ENCODE results near the gene SMOC1.

The SMOC1 gene

GRCh38 chr14:69999261-69999674 lies 120.1 kb downstream of the SMOC1 start:
- Histone ChIP-seq H4K20me1 (ENCODE audit: insufficient read depth) (no peaks in the 10 kb centered on the region), H3K27me3 (ENCODE audit: insufficient read depth, low read depth) (no peaks in the 10 kb centered on the region), H3K4me3 (IDR thresholded peaks at IDR 0.05; ENCODE audit: insufficient read depth, low read depth, low read length) (no peak overlapping the region), H3K79me2 (ENCODE audit: insufficient read depth, low read depth) (no peaks in the 10 kb centered on the region), H3K9ac (no peak overlapping the region), H3K27ac (no peak overlapping the region), H3K4me1 (ENCODE audit: low read depth, poor library complexity, severe bottlenecking) (no peaks in the 10 kb centered on the region), H2AFZ (ENCODE audit: low read depth) (no peak overlapping the region), H3K4me2 (no peak overlapping the region), H3K36me3 (ENCODE audit: insufficient read depth) (no peaks in the 10 kb centered on the region)
- no peak for TF ChIP-seq CTCF (conservative IDR thresholded peaks at IDR 0.05; ENCODE audit: low read depth, low read length)

DNA sequence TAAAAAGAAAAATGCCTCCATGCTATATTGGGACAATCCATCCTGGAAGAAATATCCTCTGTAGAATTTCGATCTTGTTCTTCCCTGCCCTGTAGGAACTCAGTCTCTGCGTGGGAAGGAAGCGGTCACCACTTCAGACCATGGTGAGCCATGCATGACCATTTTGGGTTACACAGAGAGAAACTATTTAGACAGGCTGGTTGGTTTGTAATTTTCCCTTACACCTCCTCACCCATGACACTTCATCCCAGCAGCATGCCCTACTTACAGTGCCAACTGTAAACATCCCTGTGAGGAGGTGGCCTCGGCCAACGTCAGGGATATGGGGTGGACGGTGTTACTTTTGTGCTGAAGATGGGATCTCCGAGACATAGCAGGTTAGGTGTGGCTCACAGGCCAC lies 121.4 kb downstream of the SMOC1 start:
- no peak overlapping the region for H3K9ac ChIP-seq
- no peak overlapping the region for H2AFZ ChIP-seq (ENCODE audit: low read depth)
- H4K20me1 ChIP-seq (ENCODE audit: insufficient read depth), result no peaks in the 10 kb centered on the region
- no peak for TF ChIP-seq CTCF (conservative IDR thresholded peaks at IDR 0.05; ENCODE audit: low read depth, low read length)
- H3K4me3 ChIP-seq (IDR thresholded peaks at IDR 0.05; ENCODE audit: insufficient read depth, low read depth, low read length), result no peak overlapping the region
- no peak overlapping the region for H3K27ac ChIP-seq
- no peak overlapping the region for H3K4me2 ChIP-seq
- no peaks in the 10 kb centered on the region for H3K79me2 ChIP-seq (ENCODE audit: insufficient read depth, low read depth)
- no peaks in the 10 kb centered on the region for H3K36me3 ChIP-seq (ENCODE audit: insufficient read depth)
- H3K27me3 ChIP-seq (ENCODE audit: insufficient read depth, low read depth), result no peaks in the 10 kb centered on the region
- no peaks in the 10 kb centered on the region for H3K4me1 ChIP-seq (ENCODE audit: low read depth, poor library complexity, severe bottlenecking)

- Histone ChIP-seq H3K27me3 (ENCODE audit: insufficient read depth, low read depth) (no peaks in the 10 kb centered on the region), H3K79me2 (ENCODE audit: insufficient read depth, low read depth) (no peaks in the 10 kb centered on the region), H3K9ac (no peak overlapping the region), H3K27ac (no peak overlapping the region), H3K36me3 (ENCODE audit: insufficient read depth) (no peaks in the 10 kb centered on the region), H4K20me1 (ENCODE audit: insufficient read depth) (no peaks in the 10 kb centered on the region), H3K4me2 (no peak overlapping the region), H3K4me1 (ENCODE audit: low read depth, poor library complexity, severe bottlenecking) (no peaks in the 10 kb centered on the region), H3K4me3 (IDR thresholded peaks at IDR 0.05; ENCODE audit: insufficient read depth, low read depth, low read length) (no peak overlapping the region), H2AFZ (ENCODE audit: low read depth) (no peak overlapping the region)
- TF ChIP-seq CTCF (conservative IDR thresholded peaks at IDR 0.05; ENCODE audit: low read depth, low read length), result no peak
These were observed 123.6 kb downstream of the SMOC1 start for GRCh38 chr14:70002589-70003346.

GRCh38 chr14:70004791-70005190 lies 125.6 kb downstream of the SMOC1 start:
- no peak overlapping the region for H3K27ac ChIP-seq
- H4K20me1 ChIP-seq (ENCODE audit: insufficient read depth), result no peaks in the 10 kb centered on the region
- H3K4me1 ChIP-seq (ENCODE audit: low read depth, poor library complexity, severe bottlenecking), result no peaks in the 10 kb centered on the region

More at GRCh38 chr14:70004791-70005190, 125.6 kb downstream of the SMOC1 start:
- Histone ChIP-seq H3K27me3 (ENCODE audit: insufficient read depth, low read depth) (no peaks in the 10 kb centered on the region), H3K9ac (no peak overlapping the region), H3K4me3 (IDR thresholded peaks at IDR 0.05; ENCODE audit: insufficient read depth, low read depth, low read length) (no peak overlapping the region), H3K79me2 (ENCODE audit: insufficient read depth, low read depth) (no peaks in the 10 kb centered on the region), H3K36me3 (ENCODE audit: insufficient read depth) (no peaks in the 10 kb centered on the region), H3K4me2 (no peak overlapping the region), H2AFZ (ENCODE audit: low read depth) (no peak overlapping the region)
- TF ChIP-seq CTCF (conservative IDR thresholded peaks at IDR 0.05; ENCODE audit: low read depth, low read length), result no peak
